ENCODE results near the gene CNTRL.
"Not testable (repeated sequence)": the region's sequence is repeated elsewhere in the genome, so short reads cannot be mapped to it uniquely, and the experiment has no call there.

The CNTRL gene

DNA sequence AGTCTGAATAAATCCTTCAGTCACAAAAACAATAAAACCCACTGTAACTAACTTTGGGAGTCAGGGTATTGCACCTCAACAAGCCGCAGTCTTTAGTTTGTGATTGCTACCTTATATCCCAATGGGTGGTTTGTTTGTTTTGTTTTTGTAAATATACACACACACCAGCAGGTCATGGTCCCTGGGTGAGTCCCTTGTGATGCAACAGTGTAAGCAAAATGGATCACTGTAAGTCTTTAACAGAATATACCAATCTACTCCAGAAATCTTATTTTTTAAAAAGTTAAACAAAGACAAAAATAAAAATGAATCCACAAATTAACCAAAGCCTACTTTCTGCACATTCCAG is 104.6 kb downstream of the CNTRL start:
- DNase-seq (ENCODE audit: low spot score): not testable (repeated sequence)

DNA sequence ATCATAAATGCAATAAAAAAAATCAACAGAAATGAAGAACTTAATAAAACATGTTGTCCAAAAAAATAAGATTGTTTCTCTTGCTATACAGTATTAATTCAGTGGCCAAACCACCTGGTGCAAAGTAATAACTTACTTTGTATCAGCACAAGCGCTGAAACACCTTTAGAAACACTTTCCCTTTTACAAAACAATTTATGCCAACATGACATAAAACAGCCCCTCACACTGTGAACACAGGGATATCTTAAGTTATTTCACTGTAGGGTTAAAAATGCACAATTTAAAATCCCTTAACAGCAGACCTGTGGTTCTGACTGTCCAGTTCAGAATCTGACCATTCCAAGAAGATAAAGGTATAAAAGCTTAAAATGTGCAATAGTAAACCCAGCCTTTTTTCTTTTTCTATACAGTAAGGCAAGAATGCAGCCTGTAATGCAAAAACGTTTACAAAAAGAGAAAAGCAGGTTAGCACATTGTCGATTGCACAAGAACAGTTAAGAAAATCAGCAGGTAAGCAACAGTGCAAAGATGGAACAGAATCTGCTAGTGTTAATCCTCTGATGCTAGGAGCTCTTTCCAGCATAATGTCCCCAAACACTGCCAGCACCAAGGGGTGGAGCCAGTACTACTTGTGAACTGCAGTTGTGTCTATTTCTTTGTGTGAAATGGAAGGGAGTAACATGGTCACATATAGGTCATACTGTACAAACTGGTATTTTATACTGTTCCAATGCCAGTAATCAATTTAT is 105.4 kb downstream of the CNTRL start:
- no peak for DNase-seq (ENCODE audit: low spot score)

DNA sequence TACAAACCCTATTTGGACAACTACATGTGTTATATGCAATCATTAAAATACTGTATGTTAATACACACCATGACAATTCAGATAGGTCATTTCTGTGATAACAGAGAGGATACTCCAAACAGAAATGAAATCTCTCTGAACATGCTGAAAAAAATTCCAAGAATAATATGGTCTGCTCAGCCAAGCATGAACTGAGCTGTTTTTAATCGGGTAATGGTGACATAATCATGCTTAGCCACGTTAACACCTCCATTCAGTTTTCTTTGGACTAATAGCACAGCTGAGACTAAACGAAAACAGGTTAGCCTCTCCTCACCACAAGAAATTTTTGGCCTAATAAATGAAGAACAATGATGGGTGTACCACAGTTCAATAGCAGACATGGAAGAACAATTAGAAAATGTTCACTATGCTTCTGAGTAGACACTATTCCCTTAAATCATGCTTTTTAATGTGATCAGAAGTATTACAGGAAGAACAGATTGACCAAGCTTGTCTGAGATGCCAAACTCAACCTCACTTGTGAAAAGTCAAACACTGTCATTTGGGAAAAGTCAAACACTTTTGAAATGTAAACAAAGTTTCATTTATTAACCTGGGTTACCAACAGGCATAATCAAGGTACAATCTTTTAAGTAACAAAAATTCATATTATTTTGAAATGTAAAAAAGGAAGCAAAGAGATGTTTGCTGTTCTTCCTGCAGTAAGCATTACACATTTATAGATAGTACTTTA is 107.5 kb downstream of the CNTRL start:
- DNase-seq (ENCODE audit: low spot score): no peak

DNA sequence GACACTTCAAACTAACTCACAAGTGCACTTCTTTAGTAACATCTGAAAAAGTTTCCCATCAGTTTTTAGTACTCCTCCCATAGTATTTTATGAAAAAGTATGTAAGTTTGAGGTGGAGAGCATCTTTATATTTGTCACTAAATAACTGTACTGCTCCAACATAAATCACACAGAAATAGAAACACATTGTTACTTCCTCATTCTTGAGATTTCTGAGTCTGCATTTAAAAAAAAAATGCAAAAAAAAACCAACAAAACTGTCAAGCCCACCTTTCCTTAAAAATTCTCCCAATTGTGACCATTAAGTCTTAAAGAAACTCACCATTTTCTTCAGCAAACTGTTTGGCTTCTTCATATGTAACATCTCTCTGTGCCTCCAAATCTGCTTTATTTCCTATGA is 108.2 kb downstream of the CNTRL start:
- no peak for DNase-seq (ENCODE audit: low spot score)

DNA sequence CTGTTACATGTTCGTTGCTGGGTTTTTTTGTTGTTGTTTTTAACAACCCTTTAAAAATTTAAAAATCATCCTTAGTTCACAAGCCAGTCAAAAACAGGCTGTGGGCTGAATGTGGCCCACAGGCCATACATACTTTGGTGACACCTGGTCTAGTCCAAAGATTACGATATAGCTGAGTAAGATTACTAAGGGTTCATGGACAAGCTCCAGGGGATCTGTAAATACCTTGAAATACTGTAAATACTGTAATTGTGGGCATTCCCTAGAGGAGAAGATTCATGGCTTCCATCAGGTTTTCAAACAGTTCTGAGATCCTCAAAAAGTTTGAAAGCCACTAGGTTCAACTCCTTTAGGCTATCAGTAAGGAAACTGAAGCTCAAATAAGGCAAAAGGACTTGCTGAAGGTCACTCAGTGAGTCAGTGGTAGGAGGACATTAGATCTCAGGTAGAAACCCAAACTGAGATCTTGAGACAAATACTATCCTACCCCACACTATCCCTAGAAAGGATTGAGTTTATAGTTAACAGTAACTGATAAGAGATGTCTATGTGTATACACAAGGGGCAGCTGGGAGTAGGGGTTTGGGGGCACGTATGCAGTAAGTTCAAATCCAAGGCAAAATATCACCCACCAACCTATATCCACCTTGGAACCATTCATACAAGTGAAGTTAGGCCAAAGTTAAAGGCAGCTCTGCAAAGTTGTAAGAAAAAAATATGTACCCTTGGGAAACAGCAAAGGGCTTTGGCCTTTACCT is 109.1 kb downstream of the CNTRL start:
- no peak for DNase-seq (ENCODE audit: low spot score)

DNA sequence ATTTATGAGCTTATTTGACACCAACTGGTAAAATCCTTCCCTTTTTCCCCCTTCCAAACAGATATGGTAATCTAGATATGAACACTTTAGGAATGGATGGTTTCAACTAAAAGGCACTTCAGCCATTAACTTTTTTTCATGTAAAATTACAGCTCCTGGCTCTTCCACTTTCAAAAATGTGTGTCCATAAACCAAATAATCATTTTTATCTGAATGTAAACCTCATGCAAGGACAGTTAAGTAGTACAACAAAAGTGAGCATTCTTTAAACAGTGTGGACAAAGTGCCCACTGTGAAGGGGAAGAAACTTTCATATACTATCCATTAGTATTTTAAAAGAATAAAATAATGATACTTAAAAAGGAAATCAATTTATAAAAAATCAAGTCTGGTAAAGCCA is 109.7 kb downstream of the CNTRL start:
- no peak for DNase-seq (ENCODE audit: low spot score)

DNA sequence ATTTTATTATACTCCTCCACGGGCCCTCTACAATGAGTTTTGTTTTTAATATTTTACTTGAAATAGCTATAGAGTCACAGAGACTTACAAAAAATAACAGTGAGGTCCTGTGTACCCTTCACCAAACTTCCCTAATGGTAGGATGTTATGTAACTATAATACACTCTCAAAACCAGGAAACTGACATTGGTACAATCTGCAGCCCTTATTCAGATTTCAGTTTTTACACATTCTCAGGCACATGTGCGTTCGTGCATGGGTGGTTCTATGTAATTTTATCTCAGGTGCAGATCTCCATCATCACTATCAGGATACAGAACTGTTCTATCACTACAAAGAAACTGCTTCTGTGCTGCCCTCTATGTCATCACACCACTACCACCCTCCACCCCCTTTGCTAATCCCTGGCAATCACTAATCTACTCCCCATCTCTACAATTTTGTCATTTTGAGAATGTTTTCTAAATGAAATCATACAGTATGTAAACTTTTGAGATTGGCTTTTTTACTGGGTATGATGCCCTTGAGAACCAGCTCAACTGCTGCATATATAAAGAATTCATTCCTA is 110.5 kb downstream of the CNTRL start:
- DNase-seq (ENCODE audit: low spot score): no peak

DNA sequence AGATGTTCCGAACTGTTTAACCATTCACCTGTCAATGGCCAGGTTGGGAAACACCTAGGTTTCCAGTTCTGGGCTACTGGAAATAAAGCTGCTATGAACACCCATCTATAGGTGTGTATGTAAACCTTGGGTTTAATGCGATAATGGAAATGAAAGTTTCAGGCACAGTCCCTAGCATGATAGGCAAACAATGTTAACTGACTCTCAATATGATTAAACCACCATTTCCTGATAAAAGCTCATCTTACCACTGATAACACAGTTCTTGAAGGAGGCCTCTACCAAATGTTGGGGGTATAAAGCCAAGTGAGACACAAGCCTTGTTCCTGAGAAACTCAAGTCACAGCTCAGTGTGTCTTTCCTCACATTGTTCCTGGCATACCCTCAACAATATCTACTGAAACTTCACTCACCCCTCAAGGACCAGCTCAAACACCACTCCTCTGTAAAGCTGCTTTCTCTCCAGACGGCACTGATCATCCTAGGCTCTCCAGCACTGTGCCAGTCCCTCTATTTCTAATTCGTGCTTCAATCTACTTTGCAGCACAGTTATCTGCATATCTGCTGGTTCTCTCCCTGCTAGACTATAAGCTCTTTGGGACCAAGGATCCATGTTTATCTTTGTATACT is 111.1 kb downstream of the CNTRL start:
- no peak for DNase-seq (ENCODE audit: low spot score)

DNA sequence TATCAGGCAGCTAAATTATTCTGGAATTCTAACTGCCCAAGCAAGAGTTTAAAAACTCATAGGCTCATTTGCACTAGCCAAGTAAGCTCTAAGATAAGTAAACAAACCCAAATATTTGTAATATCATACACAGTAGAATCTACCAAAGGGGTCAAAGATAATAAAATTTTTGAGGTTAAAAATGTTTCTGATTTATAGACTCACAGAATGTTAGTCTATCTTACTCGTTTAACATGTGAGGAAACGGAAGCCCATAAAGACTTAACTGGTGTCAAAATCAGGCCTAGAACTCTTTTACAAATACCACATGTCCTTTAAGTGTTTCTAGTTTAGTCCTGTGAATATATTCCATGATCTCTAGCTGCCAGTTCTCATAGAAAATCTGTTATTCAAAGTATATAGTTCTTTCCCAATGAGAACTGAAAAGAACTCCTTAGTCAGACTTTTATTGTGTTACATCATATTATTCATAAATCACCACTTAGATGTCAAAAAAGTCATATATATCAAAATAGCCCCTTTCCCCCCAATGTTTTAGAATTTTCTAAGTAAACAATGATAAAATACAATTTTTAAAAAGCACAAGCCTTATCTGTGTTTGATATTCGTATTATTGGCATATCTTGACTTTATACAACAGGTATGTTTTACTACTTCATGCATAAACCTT is 113.0 kb downstream of the CNTRL start:
- DNase-seq (ENCODE audit: low spot score): no peak

DNA sequence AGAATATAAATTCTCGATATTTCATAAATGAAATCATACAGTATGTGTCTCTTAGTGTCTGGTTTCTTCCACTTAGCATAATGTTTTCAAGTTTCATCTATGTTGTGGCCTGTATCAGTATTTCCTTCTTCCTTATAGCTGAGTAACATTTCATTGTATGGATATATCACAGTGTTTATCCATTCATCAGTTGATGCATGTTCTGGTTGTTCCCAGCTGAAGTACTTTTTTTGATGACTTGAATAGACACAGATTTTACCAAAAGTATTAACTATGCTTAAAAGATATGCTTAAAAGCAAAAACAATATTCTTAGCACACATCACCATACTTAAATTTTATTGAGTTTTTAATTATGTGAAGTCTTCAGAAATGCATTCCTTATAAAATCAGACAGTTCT is 114.3 kb downstream of the CNTRL start:
- no peak for DNase-seq (ENCODE audit: low spot score)

DNA sequence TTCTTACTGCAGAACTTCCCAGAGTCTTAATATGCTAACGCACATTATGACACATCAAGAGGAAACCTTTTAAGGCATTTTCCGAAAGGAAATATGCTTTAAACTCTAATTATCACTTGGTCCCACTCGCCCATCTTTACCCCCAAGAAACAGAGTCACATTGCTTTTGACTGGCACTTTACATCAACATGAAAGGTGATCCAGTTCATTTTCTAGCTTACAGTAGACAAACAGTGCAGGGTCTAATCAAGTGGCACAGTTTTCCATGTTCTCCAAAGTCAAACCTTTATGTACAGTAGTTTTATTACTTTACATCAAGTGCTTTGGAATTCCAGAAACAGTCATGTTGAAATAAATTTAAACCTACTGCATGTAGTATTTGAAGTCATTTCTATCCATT is 114.9 kb downstream of the CNTRL start:
- no peak for DNase-seq (ENCODE audit: low spot score)

DNA sequence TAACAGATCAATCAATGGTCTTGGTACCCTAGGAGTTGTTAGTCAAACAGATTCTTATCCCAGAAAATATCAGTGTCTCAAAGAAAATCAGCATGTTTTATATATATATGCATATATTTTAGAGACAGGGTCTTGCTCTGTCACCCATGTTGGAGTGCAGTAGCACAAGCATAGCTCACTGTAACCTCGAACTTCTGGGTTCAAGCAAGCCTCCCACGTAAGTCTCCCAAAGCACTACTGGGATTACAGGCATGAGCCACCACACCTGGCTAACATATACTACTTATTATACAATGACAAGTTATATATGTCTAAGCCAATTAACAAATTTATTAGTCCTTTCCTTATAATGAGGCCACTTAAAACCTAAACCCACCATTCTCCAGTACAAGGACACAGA is 116.5 kb downstream of the CNTRL start:
- DNase-seq (ENCODE audit: low spot score): no peak

DNA sequence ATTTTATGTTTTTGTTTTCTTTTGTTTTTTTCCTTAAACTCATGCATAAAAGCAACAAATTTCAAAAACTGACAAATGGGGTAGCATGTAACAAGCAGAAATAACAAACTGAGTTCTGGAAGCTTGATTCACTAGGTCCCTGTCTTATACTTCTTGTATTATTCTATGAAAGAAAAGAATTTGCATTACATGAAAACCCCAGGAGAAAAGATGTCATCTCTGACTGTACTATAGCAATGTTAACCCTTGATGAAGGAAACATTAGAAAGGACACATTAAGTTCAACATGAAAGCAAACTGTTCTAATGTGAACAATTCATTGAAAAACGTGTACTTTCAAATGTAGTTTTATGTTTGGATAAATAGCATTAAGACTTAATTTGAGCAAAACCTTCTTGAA is 117.8 kb downstream of the CNTRL start:
- no peak for DNase-seq (ENCODE audit: low spot score)

DNA sequence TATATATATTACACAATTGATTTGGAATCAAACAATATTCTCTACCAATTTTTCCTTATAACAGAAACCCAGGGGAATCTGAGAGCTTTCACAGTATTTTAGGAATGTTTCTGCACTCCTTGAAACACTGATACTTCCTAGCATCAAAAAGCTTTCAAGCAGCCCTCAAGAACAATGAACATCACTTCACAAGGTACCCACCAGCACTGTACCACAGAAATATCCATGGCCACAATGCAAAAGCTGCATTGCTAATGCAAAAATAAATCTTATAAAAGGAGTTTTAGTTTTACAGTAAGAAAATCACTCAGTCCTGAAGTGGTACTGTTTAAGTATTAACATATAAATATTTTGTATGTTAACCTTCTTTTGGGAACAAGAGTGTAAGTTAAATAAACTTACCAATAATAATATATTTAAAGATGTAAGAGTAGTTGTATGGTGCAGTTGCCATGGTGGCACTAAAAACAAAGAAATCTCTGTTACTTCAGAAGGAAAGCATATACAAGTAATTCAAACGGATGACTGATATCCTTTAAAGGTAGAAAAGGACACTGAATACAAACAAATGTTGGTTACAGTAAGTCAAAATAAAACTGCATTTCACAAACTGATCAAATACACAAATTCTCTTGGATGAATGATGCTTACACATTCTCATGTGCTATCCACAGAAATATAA is 118.3 kb downstream of the CNTRL start:
- DNase-seq (ENCODE audit: low spot score): no peak

DNA sequence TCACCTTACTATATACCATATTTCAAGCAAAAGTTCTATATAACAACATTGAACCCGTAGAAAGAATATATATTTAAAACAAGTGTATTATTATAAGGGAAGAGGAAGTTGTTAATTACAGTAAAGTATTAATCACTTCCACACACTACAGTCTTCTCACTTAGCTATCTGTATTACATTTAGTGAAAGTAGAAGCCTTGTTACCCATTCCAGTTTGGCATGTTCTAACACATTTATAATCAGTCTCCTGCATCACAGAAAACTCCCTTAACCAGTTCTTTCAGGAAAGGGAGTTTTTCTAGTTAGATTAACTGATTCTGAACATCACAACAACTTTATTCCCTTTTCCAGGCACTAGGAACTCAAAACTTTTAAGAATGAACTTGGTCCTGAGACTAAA is 120.0 kb downstream of the CNTRL start:
- no peak for DNase-seq (ENCODE audit: low spot score)

DNA sequence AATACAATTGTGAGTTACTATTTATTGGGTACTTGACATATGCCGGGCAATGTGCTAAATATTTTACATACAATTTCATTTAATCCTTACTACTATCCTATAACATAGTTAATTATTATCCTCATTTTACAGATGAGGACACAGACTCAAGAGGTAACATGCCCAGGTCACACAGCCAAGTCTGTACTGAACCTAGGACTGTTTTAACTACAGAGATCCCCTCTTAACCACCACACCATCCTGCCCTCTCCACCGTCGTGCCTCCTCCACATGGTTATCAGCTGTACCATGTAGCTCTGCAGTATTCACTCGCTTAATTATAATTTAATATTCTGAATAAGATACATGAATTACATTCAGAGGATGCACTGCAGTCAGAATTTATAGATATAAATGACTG is 121.6 kb downstream of the CNTRL start:
- no peak for DNase-seq (ENCODE audit: low spot score)

DNA sequence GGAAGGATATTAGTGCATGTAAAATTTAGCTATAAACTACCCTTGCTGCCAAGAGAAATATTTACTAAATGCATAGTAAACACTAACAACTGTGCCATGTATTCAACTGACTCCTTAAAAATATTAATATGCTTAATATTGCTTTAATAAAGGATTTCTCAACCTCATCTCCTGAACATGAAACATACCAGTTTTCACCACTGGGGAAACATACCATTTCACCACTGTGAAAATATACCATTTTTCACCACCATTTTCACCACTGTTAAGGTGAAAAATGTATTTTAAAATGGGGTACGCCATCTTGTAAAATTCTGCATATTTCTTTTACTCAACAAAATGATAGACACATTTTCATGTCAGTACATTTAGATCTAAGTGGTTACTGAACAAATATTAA is 122.4 kb downstream of the CNTRL start:
- no peak for DNase-seq (ENCODE audit: low spot score)

DNA sequence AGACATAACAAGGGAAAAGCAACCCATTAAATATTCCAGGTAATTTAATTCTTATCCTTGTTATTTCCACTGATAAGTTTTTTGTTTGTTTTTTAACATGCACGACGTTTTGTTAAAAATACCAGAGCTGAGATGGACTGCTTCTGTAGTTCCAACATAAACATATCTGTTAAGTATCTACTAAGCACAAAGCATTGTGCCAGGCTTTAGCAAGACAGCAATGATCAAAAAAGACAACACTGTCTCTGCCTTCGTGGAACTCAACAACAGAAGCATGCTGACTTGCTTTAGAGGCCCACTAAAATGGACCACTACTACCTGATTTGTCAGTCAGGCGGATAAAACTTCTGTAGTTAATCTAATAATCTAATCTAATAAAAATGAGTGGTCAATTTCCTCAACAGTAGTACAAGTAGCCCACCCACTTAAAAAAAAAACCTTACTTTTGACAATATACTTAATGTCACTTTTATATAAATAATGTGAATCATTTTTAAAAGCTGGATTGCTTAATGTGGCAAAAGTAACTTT is 123.8 kb downstream of the CNTRL start:
- DNase-seq (ENCODE audit: low spot score): no peak

DNA sequence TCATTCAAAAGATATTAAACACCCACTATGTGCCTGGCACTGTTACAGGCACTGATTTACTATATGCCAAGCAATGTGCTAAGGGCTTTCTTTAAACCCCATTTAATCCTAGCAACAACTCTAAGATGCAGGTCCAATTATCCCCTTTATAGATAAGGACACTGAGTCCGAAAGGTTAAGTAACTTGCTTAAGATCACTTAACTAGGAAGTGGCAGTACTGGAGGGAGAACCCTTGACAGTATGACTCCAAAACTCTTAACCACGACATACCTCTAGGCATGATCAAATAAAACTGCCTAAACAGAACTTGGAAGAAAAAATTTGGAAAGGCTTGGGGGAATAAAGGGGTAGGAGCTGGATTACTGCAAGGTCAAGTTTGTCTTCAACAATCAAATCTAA is 125.2 kb downstream of the CNTRL start:
- DNase-seq (ENCODE audit: low spot score): no peak

DNA sequence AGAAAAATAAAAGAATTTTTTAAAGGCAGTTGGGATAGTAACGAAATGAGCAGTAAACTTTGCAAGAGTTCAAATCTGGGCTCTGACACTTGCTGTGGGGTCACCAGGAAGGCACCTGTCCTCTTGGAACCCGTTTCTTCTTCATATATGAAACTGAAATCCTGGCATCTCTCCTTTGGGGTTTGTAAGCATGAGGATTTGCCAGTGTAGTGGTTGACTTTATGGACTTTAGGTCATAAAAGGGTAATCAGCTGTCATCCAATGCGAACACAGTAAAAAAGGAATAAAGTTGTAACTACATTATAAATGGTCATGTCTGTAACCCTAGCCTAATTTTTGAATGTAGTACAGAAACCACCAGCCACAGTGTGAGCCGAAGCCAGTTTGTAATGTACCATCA is 125.6 kb downstream of the CNTRL start:
- no peak for DNase-seq (ENCODE audit: low spot score)
